HCT116 (cell line): ENCODE data around the gene ADARB2. TPM values are rescaled to one million over a fixed set of nuclear protein-coding genes. Genes with fewer than 3 reads are reported as not detected.

Experiments
- ATAC-seq: fragments of 200-7000 bp; cut with Tn5 transposase; 2 replicates; pipeline ENCODE4 v1.9.1; 2020; ENCODE audit warnings: mild to moderate bottlenecking, moderate library complexity
- BruUV-seq: library from RNA; stranded (reverse); fragments of 400-500 nt; replicated peaks from 2 replicates; lab custom pipeline; 2021; lab: Mats Ljungman, UMichigan
- CTCF ChIA-PET: fragments of 300-600 bp; sonication (Branson Sonifier 250); formaldehyde crosslinking; loops from one replicate; lab custom pipeline; 2021; ENCODE audit warnings: antibody characterized with exemption; lab: Charles Lee
- POLR2A ChIA-PET: fragments of 300-600, 350-600 bp; sonication (Branson Sonifier 250); formaldehyde crosslinking; loops from one replicate; lab custom pipeline; 2021; ENCODE audit warnings: antibody characterized with exemption; lab: Charles Lee
- RAD21 ChIA-PET, 2 experiments: fragments of 300-600 bp; sonication (Branson Sonifier 250); formaldehyde crosslinking; loops; one replicate each; lab custom pipeline; 2023; ENCODE audit warnings: low total read pairs in 2 of 2; ENCODE audit not compliant: uncharacterized antibody in 2 of 2, unreplicated experiment in 2 of 2, low non-redundant PET in 1 of 2; lab: Charles Lee
- DNase-seq: peaks from one replicate; pipeline ENCODE4 v3.0.0-alpha.2; 2010; ENCODE audit warnings: low read depth, low spot score
- H2AFZ ChIP-seq: fragments of 200-600 bp; shearing (Covaris generic), sonication (generic); 2 replicates; pipeline ENCODE4 v1.6.1; 2017; ENCODE audit warnings: low read depth, mixed run types, mixed read lengths, antibody characterized with exemption, low read length; ENCODE audit not compliant: poor library complexity, severe bottlenecking
- H3K27ac ChIP-seq: 2 replicates; pipeline ENCODE4 v1.5.1; 2012; ENCODE audit warnings: low read depth, low read length
- H3K27me3 ChIP-seq: fragments of 200-600 bp; sonication (generic); 2 replicates; pipeline ENCODE4 v1.6.1; 2016; ENCODE audit warnings: mixed run types, low read length, mixed read lengths; ENCODE audit not compliant: insufficient read depth
- H3K36me3 ChIP-seq, 2 experiments: fragments of 200-500 bp in 1 of 2; fragments of 200-600 bp in 1 of 2; sonication (Bioruptor generic) in 1 of 2; sonication (generic) in 1 of 2; 2 replicates each; pipeline versions ENCODE4 v1.5.1 to v1.6.1; 2014 to 2016; ENCODE audit warnings: low read length in 2 of 2, inconsistent platforms in 1 of 2, mixed read lengths in 1 of 2, mixed run types in 1 of 2; ENCODE audit not compliant: insufficient read depth in 2 of 2, control insufficient read depth in 1 of 2
- H3K4me1 ChIP-seq, 2 experiments: fragments of 200-600 bp in 1 of 2; sonication (generic) in 1 of 2; 2 replicates each; pipeline versions ENCODE4 v1.5.1 to v1.6.1; 2012 to 2017; ENCODE audit warnings: low read length in 2 of 2, inconsistent platforms in 1 of 2, mild to moderate bottlenecking in 1 of 2, mixed read lengths in 1 of 2, mixed run types in 1 of 2, moderate library complexity in 1 of 2; ENCODE audit not compliant: insufficient read depth in 2 of 2, control insufficient read depth in 1 of 2
- H3K4me2 ChIP-seq: fragments of 200-600 bp; sonication (generic); 2 replicates; pipeline ENCODE4 v1.6.1; 2017; ENCODE audit warnings: mixed run types, low read length, mixed read lengths
- H3K4me3 ChIP-seq, 2 experiments: fragments of 200-600 bp in 1 of 2; sonication (generic) in 1 of 2; replicated peaks in 1 of 2; 2 replicates each; pipeline ENCODE4 v1.5.1; 2011 to 2016; ENCODE audit warnings: low read length in 2 of 2, control low read depth in 1 of 2, low read depth in 1 of 2, mild to moderate bottlenecking in 1 of 2, mixed read lengths in 1 of 2, mixed run types in 1 of 2
- H3K79me2 ChIP-seq: fragments of 200-600 bp; sonication (generic); 2 replicates; pipeline ENCODE4 v1.6.1; 2017; ENCODE audit warnings: mild to moderate bottlenecking, mixed run types, low read length, moderate library complexity, mixed read lengths; ENCODE audit not compliant: insufficient read depth
- H3K9ac ChIP-seq: fragments of 200-600 bp; sonication (generic); 2 replicates; pipeline ENCODE4 v1.6.1; 2016; ENCODE audit warnings: low read length, mixed read lengths
- H3K9me2 ChIP-seq: fragments of 200-600 bp; sonication (generic), shearing (Covaris generic); 2 replicates; pipeline ENCODE4 v1.6.1; 2017; ENCODE audit warnings: mixed run types, mild to moderate bottlenecking, moderate library complexity; ENCODE audit not compliant: insufficient read depth
- H3K9me3 ChIP-seq, 2 experiments: fragments of 200-500 bp in 1 of 2; fragments of 200-600 bp in 1 of 2; sonication (Bioruptor generic) in 1 of 2; sonication (generic) in 1 of 2; 2 replicates each; pipeline ENCODE4 v1.6.1; 2014 to 2017; ENCODE audit warnings: low read length in 2 of 2, mixed read lengths in 2 of 2, inconsistent platforms in 1 of 2, low read depth in 1 of 2, mild to moderate bottlenecking in 1 of 2, mixed run types in 1 of 2, moderate library complexity in 1 of 2; ENCODE audit not compliant: control insufficient read depth in 1 of 2, insufficient read depth in 1 of 2
- H4K20me1 ChIP-seq: fragments of 200-600 bp; sonication (generic), shearing (Covaris generic); 2 replicates; pipeline ENCODE4 v1.6.1; 2017; ENCODE audit warnings: mixed run types, mild to moderate bottlenecking, moderate library complexity; ENCODE audit not compliant: insufficient read depth
- CBX3 ChIP-seq: IDR thresholded peaks from 2 replicates; pipeline ENCODE4 v1.6.1; 2012; ENCODE audit warnings: low read depth
- CEBPB ChIP-seq: IDR thresholded peaks from 2 replicates; pipeline ENCODE4 v1.6.1; 2012; ENCODE audit warnings: low read depth
- EZH2 ChIP-seq: fragments of 200-600 bp; sonication (generic); IDR thresholded peaks from 2 replicates; pipeline ENCODE4 v1.6.1; 2017; ENCODE audit warnings: antibody characterized with exemption, mixed run types
- EZH2phosphoT487 ChIP-seq: fragments of 200-600 bp; IDR thresholded peaks from 2 replicates; pipeline ENCODE4 v1.6.1; 2018; ENCODE audit warnings: antibody characterized with exemption, borderline replicate concordance
- SP1 ChIP-seq: IDR thresholded peaks from 2 replicates; pipeline ENCODE4 v1.6.1; 2012; ENCODE audit warnings: low read depth
- ZNF274 ChIP-seq: fragments of 200-500 bp; sonication (Bioruptor generic); IDR thresholded peaks from 2 replicates; pipeline ENCODE4 v1.6.1; 2014; ENCODE audit warnings: mild to moderate bottlenecking, low read depth, low read length, inconsistent platforms
- intact Hi-C: fragments of 100-400 bp; cut with micrococcal nuclease; formaldehyde crosslinking; loops from 2 replicates; pipeline ENCODE4 v1.10.0; 2022
- total RNA-seq: library from RNA; stranded (reverse); gene quantifications from one replicate; pipeline ENCODE4 v1.2.1, GENCODE V29; 2021; ENCODE audit not compliant: unreplicated experiment
- TF ChIP-seq, protein P1 (sequence below): IDR thresholded peaks from 2 replicates; pipeline ENCODE4 v1.6.1; 2011; ENCODE audit warnings: mild to moderate bottlenecking, low read length, moderate library complexity; ENCODE audit not compliant: insufficient replicate concordance; ENCODE audit errors: extremely low read depth
- TF ChIP-seq, protein P2 (sequence below): IDR thresholded peaks from 2 replicates; pipeline ENCODE4 v1.6.1; 2012

ADARB2 gene
- total RNA-seq, 1 experiment from 2014 or later, result not detected

DNA sequence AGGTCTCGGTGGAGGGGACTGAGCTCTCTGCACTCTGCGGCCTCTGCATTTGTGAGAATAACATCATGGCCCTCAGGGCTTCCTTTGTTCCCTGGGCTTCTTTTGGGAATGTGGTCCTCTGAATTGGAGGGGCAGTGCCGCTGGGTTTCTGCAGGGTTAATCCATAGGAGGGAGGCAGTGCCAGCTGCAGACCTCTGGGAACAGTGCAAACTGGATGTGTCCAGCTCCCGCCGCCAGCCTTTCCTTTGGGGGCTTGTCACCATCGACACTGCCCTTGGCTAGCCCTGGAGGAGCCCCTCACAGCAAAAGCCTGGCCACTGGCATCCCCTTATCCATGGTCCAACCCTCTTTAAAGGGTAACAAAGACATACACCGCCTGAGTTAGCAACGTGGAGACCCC, 507.2 kb downstream of the ADARB2 start:
- peaks cover 23% of the 10 kb centered on the region for H3K27me3 ChIP-seq
- RAD21 ChIA-PET, result no interaction called here
- H3K4me1 ChIP-seq, result no peaks in the 10 kb centered on the region
- intact Hi-C loops, result no loop called here
- no peaks in the 10 kb centered on the region for H4K20me1 ChIP-seq
- DNase-seq (no peak), ATAC-seq (no peak)
- H3K36me3 ChIP-seq, result no peaks in the 10 kb centered on the region
- TF ChIP-seq, protein P1, sequence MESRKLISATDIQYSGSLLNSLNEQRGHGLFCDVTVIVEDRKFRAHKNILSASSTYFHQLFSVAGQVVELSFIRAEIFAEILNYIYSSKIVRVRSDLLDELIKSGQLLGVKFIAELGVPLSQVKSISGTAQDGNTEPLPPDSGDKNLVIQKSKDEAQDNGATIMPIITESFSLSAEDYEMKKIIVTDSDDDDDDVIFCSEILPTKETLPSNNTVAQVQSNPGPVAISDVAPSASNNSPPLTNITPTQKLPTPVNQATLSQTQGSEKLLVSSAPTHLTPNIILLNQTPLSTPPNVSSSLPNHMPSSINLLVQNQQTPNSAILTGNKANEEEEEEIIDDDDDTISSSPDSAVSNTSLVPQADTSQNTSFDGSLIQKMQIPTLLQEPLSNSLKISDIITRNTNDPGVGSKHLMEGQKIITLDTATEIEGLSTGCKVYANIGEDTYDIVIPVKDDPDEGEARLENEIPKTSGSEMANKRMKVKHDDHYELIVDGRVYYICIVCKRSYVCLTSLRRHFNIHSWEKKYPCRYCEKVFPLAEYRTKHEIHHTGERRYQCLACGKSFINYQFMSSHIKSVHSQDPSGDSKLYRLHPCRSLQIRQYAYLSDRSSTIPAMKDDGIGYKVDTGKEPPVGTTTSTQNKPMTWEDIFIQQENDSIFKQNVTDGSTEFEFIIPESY, result no peak
- TF ChIP-seq SP1 (no peak), EZH2phosphoT487 (no peak)
- no peaks in the 10 kb centered on the region for H3K9me3 ChIP-seq
- H3K27ac ChIP-seq, result no peak overlapping the region
- H3K79me2 ChIP-seq, result no peaks in the 10 kb centered on the region
- POLR2A ChIA-PET, result no interaction called here
- no peak overlapping the region for H3K4me3 ChIP-seq
- no peak overlapping the region for H3K4me2 ChIP-seq
- no peaks in the 10 kb centered on the region for H3K9me2 ChIP-seq
- no peak overlapping the region for H3K9ac ChIP-seq
- no peak overlapping the region for H2AFZ ChIP-seq
- no TSS peak for BruUV-seq
- CTCF ChIA-PET, result no interaction called here

DNA sequence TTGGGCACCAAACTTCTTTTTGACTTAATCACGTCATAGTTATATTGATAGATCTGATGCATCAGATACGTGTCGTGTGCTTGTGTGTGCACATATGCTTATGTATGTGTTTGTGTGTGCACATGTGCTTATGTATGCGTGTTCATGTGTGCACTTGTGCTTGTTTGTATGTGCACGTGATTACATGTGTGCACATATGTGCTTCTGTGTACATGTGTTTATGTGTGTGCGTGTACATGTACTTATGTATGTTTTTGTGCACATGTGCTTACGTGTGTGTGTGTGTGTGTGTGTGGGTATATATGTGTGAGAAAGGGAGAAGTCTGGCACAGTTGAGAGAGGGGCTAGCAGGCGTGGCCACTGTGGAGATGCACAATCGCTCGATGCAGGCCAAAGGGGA, 507.8 kb downstream of the ADARB2 start:
- H3K4me2 ChIP-seq, result no peak overlapping the region
- ChIA-PET RAD21 (no interaction called here), POLR2A (no interaction called here), CTCF (no interaction called here)
- H2AFZ ChIP-seq, result no peak overlapping the region
- no peaks in the 10 kb centered on the region for H3K9me2 ChIP-seq
- intact Hi-C loops, result no loop called here
- H3K79me2 ChIP-seq, result no peaks in the 10 kb centered on the region
- no peaks in the 10 kb centered on the region for H3K4me1 ChIP-seq
- no peak for DNase-seq
- TF ChIP-seq CEBPB, result no peak
- no peak for TF ChIP-seq SP1
- no peak for TF ChIP-seq CBX3
- TF ChIP-seq ZNF274, result no peak
- TF ChIP-seq, protein P2, sequence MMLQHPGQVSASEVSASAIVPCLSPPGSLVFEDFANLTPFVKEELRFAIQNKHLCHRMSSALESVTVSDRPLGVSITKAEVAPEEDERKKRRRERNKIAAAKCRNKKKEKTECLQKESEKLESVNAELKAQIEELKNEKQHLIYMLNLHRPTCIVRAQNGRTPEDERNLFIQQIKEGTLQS, result no peak
- no peak for TF ChIP-seq EZH2
- H3K27ac ChIP-seq, result no peak overlapping the region
- H3K4me3 ChIP-seq, result no peak overlapping the region
- H3K9ac ChIP-seq, result no peak overlapping the region
- no TSS peak for BruUV-seq
- no peaks in the 10 kb centered on the region for H4K20me1 ChIP-seq
- no peaks in the 10 kb centered on the region for H3K36me3 ChIP-seq
- peaks cover 23% of the 10 kb centered on the region for H3K27me3 ChIP-seq
- H3K9me3 ChIP-seq, result no peaks in the 10 kb centered on the region
- ATAC-seq, result no peak
